Esophagus muscularis mucosa (tissue), 4 donors: ENCODE results near the gene MAST3.

ENCODE experiments used
- EP300 ChIP-seq: sonication (generic); formaldehyde crosslinking; IDR thresholded peaks from one replicate; pipeline ENCODE4 v1.6.1; 2017; ENCODE audit warnings: antibody characterized with exemption
- POLR2A ChIP-seq: fragments of 450-650 bp; IDR thresholded peaks from one replicate; pipeline ENCODE4 v1.6.1; 2017; ENCODE audit warnings: antibody characterized with exemption, moderate library complexity, mild to moderate bottlenecking, low read depth
- TF ChIP-seq, protein P1 (sequence below), 3 experiments: fragments of 200-600 bp in 2 of 3; fragments of 450-650 bp in 1 of 3; sonication (generic) in 2 of 3; IDR thresholded peaks; one replicate each; pipeline ENCODE4 v1.5.1; 2017 to 2019; ENCODE audit warnings: antibody characterized with exemption in 3 of 3, mild to moderate bottlenecking in 2 of 3, moderate library complexity in 1 of 3

- TF ChIP-seq POLR2A: no peak
- TF ChIP-seq, protein P1, sequence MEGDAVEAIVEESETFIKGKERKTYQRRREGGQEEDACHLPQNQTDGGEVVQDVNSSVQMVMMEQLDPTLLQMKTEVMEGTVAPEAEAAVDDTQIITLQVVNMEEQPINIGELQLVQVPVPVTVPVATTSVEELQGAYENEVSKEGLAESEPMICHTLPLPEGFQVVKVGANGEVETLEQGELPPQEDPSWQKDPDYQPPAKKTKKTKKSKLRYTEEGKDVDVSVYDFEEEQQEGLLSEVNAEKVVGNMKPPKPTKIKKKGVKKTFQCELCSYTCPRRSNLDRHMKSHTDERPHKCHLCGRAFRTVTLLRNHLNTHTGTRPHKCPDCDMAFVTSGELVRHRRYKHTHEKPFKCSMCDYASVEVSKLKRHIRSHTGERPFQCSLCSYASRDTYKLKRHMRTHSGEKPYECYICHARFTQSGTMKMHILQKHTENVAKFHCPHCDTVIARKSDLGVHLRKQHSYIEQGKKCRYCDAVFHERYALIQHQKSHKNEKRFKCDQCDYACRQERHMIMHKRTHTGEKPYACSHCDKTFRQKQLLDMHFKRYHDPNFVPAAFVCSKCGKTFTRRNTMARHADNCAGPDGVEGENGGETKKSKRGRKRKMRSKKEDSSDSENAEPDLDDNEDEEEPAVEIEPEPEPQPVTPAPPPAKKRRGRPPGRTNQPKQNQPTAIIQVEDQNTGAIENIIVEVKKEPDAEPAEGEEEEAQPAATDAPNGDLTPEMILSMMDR (IDR thresholded peaks at IDR 0.05): no peak
- TF ChIP-seq EP300: no peak
Measured at GRCh38 chr19:18090545-18091216, 6.9 kb upstream of the MAST3 start.
